Spleen (tissue), 11 donors: Measurements from ENCODE around the gene SERPING1. TPM values are rescaled to one million over a fixed set of nuclear protein-coding genes. Genes with fewer than 3 reads are reported as not detected.

Source experiments
- DNase-seq: peaks from one replicate; pipeline ENCODE4 v3.0.0-alpha.2; 2020
- H3K27ac ChIP-seq, 8 donors: fragments of 200-600 bp; sonication (generic) in 7 of 8; 1 replicate in 4 of 8; 2 replicates in 4 of 8; pipeline versions ENCODE4 v1.5.0 to v1.8.0; 2016 to 2021; ENCODE audit warnings: inconsistent platforms in 4 of 8, mild to moderate bottlenecking in 4 of 8, moderate library complexity in 1 of 8
- H3K27me3 ChIP-seq, 7 donors: fragments of 200-600 bp; sonication (generic) in 6 of 7; replicated peaks in 1 of 7; 1 replicate in 4 of 7; 2 replicates in 3 of 7; pipeline versions ENCODE4 v1.5.0 to v1.8.0; 2016 to 2021; ENCODE audit warnings: inconsistent platforms in 3 of 7, mild to moderate bottlenecking in 1 of 7
- H3K36me3 ChIP-seq, 6 donors: fragments of 200-600 bp; sonication (generic) in 5 of 6; 1 replicate in 4 of 6; 2 replicates in 2 of 6; pipeline versions ENCODE4 v1.5.0 to v1.8.0; 2016 to 2021; ENCODE audit warnings: inconsistent platforms in 2 of 6
- H3K4me1 ChIP-seq, 6 donors: fragments of 200-600 bp; sonication (generic) in 5 of 6; 1 replicate in 3 of 6; 2 replicates in 3 of 6; pipeline versions ENCODE4 v1.5.0 to v1.8.0; 2016 to 2021; ENCODE audit warnings: inconsistent platforms in 3 of 6
- H3K4me3 ChIP-seq, 8 donors: fragments of 200-600 bp; sonication (generic) in 7 of 8; 1 replicate in 4 of 8; 2 replicates in 4 of 8; pipeline versions ENCODE4 v1.5.0 to v1.8.0; 2016 to 2021; ENCODE audit warnings: inconsistent platforms in 4 of 8, mild to moderate bottlenecking in 4 of 8, moderate library complexity in 2 of 8
- H3K9me3 ChIP-seq, 8 donors: fragments of 200-600 bp; sonication (generic) in 7 of 8; 1 replicate in 4 of 8; 2 replicates in 4 of 8; pipeline versions ENCODE4 v1.5.0 to v1.8.0; 2016 to 2021; ENCODE audit warnings: inconsistent platforms in 4 of 8
- POLR2A ChIP-seq, 3 donors: fragments of 450-650 bp; IDR thresholded peaks; one replicate each; pipeline ENCODE4 v1.5.1; 2017; ENCODE audit warnings: antibody characterized with exemption in 3 of 3, mild to moderate bottlenecking in 1 of 3
- POLR2AphosphoS5 ChIP-seq, 3 donors: sonication (generic); formaldehyde crosslinking; IDR thresholded peaks; one replicate each; pipeline ENCODE4 v1.5.1; 2017; ENCODE audit warnings: antibody characterized with exemption in 3 of 3
- WGBS, 5 donors: extraction: QIAGEN DNeasy Blood & Tissue Kit in 3 of 5; methylation state at CpG; one replicate each; pipeline versions ENCODE4 v1.1.5 to v1.1.7; 2013 to 2018; 5-methylcytosine and 5-hydroxymethylcytosine counted together
- intact Hi-C: fragments of 100-400 bp; cut with DNase I; formaldehyde crosslinking; loops from one replicate; pipeline ENCODE4 v1.15.0; 2023; ENCODE audit warnings: low total_unique reads
- polyA plus RNA-seq, 3 donors: library from polyadenylated mRNA; stranded (reverse); fragments of 200-250 nt; gene quantifications; one replicate each; pipeline ENCODE4 v1.2.1, GENCODE V29; 2013
- total RNA-seq, 7 donors: library from RNA; depleted of rRNA in 3 of 7; stranded (reverse); fragments of >200 nt in 3 of 7; fragmentation: NEBNext Ultra II Directional in 4 of 7; extraction: Animal tissue kit (Norgen Biotek cat#: 25700) in 4 of 7; gene quantifications; one replicate each; pipeline versions ENCODE4 v1.1.0 to v1.2.1, GENCODE V29; 2016 to 2021
- TF ChIP-seq, protein P1 (sequence below), 11 experiments: fragments of 200-600 bp in 7 of 11; fragments of 450-650 bp in 4 of 11; sonication (generic) in 4 of 11; IDR thresholded peaks in 8 of 11; conservative IDR thresholded peaks in 3 of 11; 1 replicate in 7 of 11; 2 replicates in 4 of 11; pipeline versions ENCODE4 v1.4.0 to v1.8.0; 2016 to 2021; ENCODE audit warnings: antibody characterized with exemption in 11 of 11, inconsistent platforms in 4 of 11, mild to moderate bottlenecking in 1 of 11
- donor health status: healthy with polysubstance abuse.
- donor health status: DM: no; HTN: no; CAD: no; lungs with moderate emphysema.
- donor health status: DM: no; HTN: no; CAD: no.
- donor health status: Bipolar disorder and iron deficiency.
- donor health status: healthy.
- donor health status: DM: no; HTN: no; CAD: no.
- donor health status: DM: yes; HTN: yes; CAD: no.

SERPING1 gene
- total and polyA plus RNA-seq, 10 donors: 104 to 364 (median 228) TPM

DNA sequence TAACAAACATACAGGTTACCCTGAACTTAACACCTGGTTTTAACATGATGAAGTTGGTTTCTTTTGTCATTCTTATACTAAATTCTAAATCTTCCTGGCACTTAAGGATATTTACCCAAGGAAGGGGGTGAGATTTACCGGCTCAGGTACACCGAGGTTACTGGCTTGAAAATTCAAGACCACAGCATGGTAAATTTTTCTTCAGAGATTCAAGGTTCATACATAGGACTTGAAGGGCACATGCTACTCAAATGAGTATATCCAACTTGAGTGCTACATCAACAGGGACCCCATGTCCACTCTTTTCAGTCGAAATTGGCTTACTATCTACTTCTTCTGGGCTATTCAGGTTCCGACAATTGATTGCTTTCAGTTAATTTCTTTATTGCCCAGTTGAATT is 12.7 kb downstream of the SERPING1 start:
- Histone ChIP-seq H3K4me3 (no peak overlapping the region), H3K27me3 (no peaks in the 10 kb centered on the region), H3K27ac (no peak overlapping the region), H3K9me3 (no peaks in the 10 kb centered on the region), H3K36me3 (peaks cover 0 to 82% (median 23%) of the 10 kb centered on the region in 6 donors), H3K4me1 (peaks cover 0 to under 1% (median 0%) of the 10 kb centered on the region in 6 donors)
- no peak for TF ChIP-seq POLR2A (IDR thresholded peaks at IDR 0.05)
- TF ChIP-seq, protein P1, sequence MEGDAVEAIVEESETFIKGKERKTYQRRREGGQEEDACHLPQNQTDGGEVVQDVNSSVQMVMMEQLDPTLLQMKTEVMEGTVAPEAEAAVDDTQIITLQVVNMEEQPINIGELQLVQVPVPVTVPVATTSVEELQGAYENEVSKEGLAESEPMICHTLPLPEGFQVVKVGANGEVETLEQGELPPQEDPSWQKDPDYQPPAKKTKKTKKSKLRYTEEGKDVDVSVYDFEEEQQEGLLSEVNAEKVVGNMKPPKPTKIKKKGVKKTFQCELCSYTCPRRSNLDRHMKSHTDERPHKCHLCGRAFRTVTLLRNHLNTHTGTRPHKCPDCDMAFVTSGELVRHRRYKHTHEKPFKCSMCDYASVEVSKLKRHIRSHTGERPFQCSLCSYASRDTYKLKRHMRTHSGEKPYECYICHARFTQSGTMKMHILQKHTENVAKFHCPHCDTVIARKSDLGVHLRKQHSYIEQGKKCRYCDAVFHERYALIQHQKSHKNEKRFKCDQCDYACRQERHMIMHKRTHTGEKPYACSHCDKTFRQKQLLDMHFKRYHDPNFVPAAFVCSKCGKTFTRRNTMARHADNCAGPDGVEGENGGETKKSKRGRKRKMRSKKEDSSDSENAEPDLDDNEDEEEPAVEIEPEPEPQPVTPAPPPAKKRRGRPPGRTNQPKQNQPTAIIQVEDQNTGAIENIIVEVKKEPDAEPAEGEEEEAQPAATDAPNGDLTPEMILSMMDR (IDR thresholded peaks at IDR 0.05 in 8 of 11, conservative IDR thresholded peaks at IDR 0.05 in 3 of 11): no peak
- TF ChIP-seq POLR2AphosphoS5 (IDR thresholded peaks at IDR 0.05): no peak
- DNase-seq: no peak
- intact Hi-C loops: no loop called here
- whole genome bisulfite sequencing, 5 donors: 89 to 94% (median 90%) methylated on average over 4 of the region's 4 CpGs

DNA sequence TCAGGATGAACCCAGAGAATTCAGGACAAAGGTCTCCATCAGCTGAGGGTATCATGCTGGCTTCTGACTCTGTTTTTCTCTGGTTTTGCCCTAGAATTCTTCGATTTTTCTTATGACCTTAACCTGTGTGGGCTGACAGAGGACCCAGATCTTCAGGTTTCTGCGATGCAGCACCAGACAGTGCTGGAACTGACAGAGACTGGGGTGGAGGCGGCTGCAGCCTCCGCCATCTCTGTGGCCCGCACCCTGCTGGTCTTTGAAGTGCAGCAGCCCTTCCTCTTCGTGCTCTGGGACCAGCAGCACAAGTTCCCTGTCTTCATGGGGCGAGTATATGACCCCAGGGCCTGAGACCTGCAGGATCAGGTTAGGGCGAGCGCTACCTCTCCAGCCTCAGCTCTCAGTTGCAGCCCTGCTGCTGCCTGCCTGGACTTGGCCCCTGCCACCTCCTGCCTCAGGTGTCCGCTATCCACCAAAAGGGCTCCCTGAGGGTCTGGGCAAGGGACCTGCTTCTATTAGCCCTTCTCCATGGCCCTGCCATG is 16.8 kb downstream of the SERPING1 start:
- no peaks in the 10 kb centered on the region for H3K4me1 ChIP-seq
- 77 to 90% (median 83%) methylated on average over 9 to 10 of the region's 10 CpGs for WGBS, 5 donors
- H3K27ac ChIP-seq: no peak overlapping the region
- H3K4me3 ChIP-seq: no peak overlapping the region
- peaks cover 0 to 8% (median 3%) of the 10 kb centered on the region in 8 donors for H3K9me3 ChIP-seq
- TF ChIP-seq POLR2A (IDR thresholded peaks at IDR 0.05) (no peak), POLR2AphosphoS5 (IDR thresholded peaks at IDR 0.05) (no peak)
- TF ChIP-seq, protein P1 (IDR thresholded peaks at IDR 0.05 in 8 of 11, conservative IDR thresholded peaks at IDR 0.05 in 3 of 11): no peak
- H3K36me3 ChIP-seq: peaks cover 0 to 65% (median 16%) of the 10 kb centered on the region in 6 donors
- DNase-seq: no peak
- intact Hi-C loops: no loop called here
- no peaks in the 10 kb centered on the region for H3K27me3 ChIP-seq

DNA sequence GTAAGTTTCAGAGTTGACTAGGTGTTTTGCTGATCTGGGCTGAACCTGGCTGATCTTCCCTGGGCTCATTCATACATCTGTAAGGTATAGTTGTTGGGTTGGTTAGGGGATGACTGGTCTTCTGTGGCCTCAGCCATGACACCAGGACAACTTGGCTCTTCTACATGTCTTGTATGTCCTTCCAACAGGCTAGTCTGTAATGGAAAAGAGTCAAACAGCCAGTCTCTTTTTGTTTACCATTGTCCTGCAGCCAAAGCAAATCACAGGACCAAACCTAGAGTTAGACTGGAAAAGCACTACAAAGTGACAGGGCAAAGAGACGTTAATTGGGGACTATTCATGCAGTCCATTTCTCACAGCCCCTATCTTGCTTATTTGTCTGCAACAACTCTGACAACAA is 17.8 kb downstream of the SERPING1 start:
- intact Hi-C loops: no loop called here
- H3K36me3 ChIP-seq: peaks cover 0 to 68% (median 16%) of the 10 kb centered on the region in 6 donors
- 60 to 94% (median 87%) methylated on average over 1 of the region's 1 CpG for WGBS, 5 donors
- H3K27ac ChIP-seq: no peak overlapping the region
- DNase-seq: no peak
- peaks cover 0 to 18% (median 13%) of the 10 kb centered on the region in 8 donors for H3K9me3 ChIP-seq
- H3K4me1 ChIP-seq: no peaks in the 10 kb centered on the region
- TF ChIP-seq POLR2AphosphoS5 (IDR thresholded peaks at IDR 0.05): no peak
- TF ChIP-seq, protein P1 (IDR thresholded peaks at IDR 0.05 in 8 of 11, conservative IDR thresholded peaks at IDR 0.05 in 3 of 11): no peak
- no peak for TF ChIP-seq POLR2A (IDR thresholded peaks at IDR 0.05)
- no peaks in the 10 kb centered on the region for H3K27me3 ChIP-seq
- no peak overlapping the region for H3K4me3 ChIP-seq

DNA sequence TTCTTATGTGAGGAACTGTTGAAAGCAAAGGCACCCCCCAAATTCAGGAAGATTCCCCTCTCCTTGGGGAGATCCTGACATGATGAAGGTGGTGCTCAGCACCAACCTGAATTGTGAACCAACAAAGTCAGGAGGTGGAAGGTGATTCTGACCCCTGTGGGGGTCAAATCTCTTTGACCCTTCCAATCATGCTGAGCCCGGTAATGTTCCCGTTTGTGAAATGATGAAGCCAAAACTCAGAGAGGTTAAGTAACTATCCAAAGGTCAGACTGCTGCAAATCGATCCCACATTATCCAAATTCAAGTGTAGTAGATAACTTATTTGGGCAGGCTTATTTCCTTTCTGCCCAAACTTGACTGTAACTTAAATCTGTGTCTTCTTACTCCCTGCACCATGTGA is 19.1 kb downstream of the SERPING1 start:
- intact Hi-C loops: no loop called here
- Histone ChIP-seq H3K4me3 (no peak overlapping the region), H3K27me3 (no peaks in the 10 kb centered on the region), H3K27ac (no peak overlapping the region), H3K36me3 (peaks cover 0 to 57% (median 16%) of the 10 kb centered on the region in 6 donors), H3K4me1 (no peaks in the 10 kb centered on the region), H3K9me3 (peaks cover 0 to 25% (median 17%) of the 10 kb centered on the region in 8 donors)
- TF ChIP-seq POLR2A (IDR thresholded peaks at IDR 0.05): no peak
- TF ChIP-seq, protein P1 (IDR thresholded peaks at IDR 0.05 in 8 of 11, conservative IDR thresholded peaks at IDR 0.05 in 3 of 11): no peak
- no peak for TF ChIP-seq POLR2AphosphoS5 (IDR thresholded peaks at IDR 0.05)
- WGBS, 5 donors: 56 to 88% (median 79%) methylated on average over 3 of the region's 3 CpGs
- DNase-seq: no peak
